H9 (cell line): ENCODE data around the gene SCGB1D1. TPM values are rescaled to one million over a fixed set of nuclear protein-coding genes. Genes with fewer than 3 reads are reported as not detected.

ENCODE experiments used
- DNase-seq: peaks from one replicate; pipeline ENCODE4 v3.0.0-alpha.2; 2017
- H2AFZ ChIP-seq: one replicate; pipeline ENCODE4 v1.6.1; 2013; ENCODE audit warnings: mild to moderate bottlenecking, low read length, control low read depth, moderate library complexity
- H2AK5ac ChIP-seq: 2 replicates; pipeline ENCODE4 v1.6.1; 2013; ENCODE audit warnings: low read length, control low read depth, mixed read lengths; ENCODE audit not compliant: insufficient read length
- H2BK120ac ChIP-seq: one replicate; pipeline ENCODE4 v1.6.1; 2013; ENCODE audit warnings: low read depth, mild to moderate bottlenecking, low read length, control low read depth, inconsistent platforms; ENCODE audit not compliant: poor library complexity, severe bottlenecking
- H2BK12ac ChIP-seq: 2 replicates; pipeline ENCODE4 v1.6.1; 2013; ENCODE audit warnings: low read length, control low read depth, mixed read lengths, low read depth; ENCODE audit not compliant: insufficient read length
- H2BK15ac ChIP-seq: 2 replicates; pipeline ENCODE4 v1.6.1; 2013; ENCODE audit warnings: low read depth, low read length, control low read depth
- H2BK20ac ChIP-seq: one replicate; pipeline ENCODE4 v1.6.1; 2013; ENCODE audit warnings: low read depth, mild to moderate bottlenecking, low read length, control low read depth, inconsistent platforms; ENCODE audit not compliant: poor library complexity, severe bottlenecking
- H2BK5ac ChIP-seq: 2 replicates; pipeline ENCODE4 v1.6.1; 2013; ENCODE audit warnings: low read length, control low read depth, mixed read lengths; ENCODE audit not compliant: insufficient read length
- H3K14ac ChIP-seq: 2 replicates; pipeline ENCODE4 v1.6.1; 2013; ENCODE audit warnings: low read length, control low read depth; ENCODE audit not compliant: insufficient read depth
- H3K18ac ChIP-seq: 2 replicates; pipeline ENCODE4 v1.6.1; 2013; ENCODE audit warnings: low read depth, mild to moderate bottlenecking, mixed read lengths, low read length, control low read depth; ENCODE audit not compliant: insufficient read length
- H3K23ac ChIP-seq: 2 replicates; pipeline ENCODE4 v1.6.1; 2013; ENCODE audit warnings: low read length, control low read depth, mixed read lengths, low read depth; ENCODE audit not compliant: insufficient read length
- H3K23me2 ChIP-seq: 2 replicates; pipeline ENCODE4 v1.6.1; 2013; ENCODE audit warnings: low read depth, mild to moderate bottlenecking, mixed read lengths, low read length, control low read depth; ENCODE audit not compliant: insufficient read length, poor library complexity, severe bottlenecking
- H3K27ac ChIP-seq: 2 replicates; pipeline ENCODE4 v1.5.1; 2013; ENCODE audit warnings: low read length, control low read depth, mixed read lengths, low read depth; ENCODE audit not compliant: insufficient read length
- H3K27me3 ChIP-seq: 2 replicates; pipeline ENCODE4 v1.6.1; 2013; ENCODE audit warnings: low read length, control low read depth, inconsistent platforms; ENCODE audit not compliant: insufficient read depth
- H3K4ac ChIP-seq: 2 replicates; pipeline ENCODE4 v1.6.1; 2013; ENCODE audit warnings: low read depth, mild to moderate bottlenecking, control low read depth, inconsistent platforms, low read length, moderate library complexity
- H3K4me1 ChIP-seq: 2 replicates; pipeline ENCODE4 v1.6.1; 2013; ENCODE audit warnings: low read length, control low read depth, inconsistent platforms; ENCODE audit not compliant: insufficient read depth
- H3K4me2 ChIP-seq: 2 replicates; pipeline ENCODE4 v1.6.1; 2013; ENCODE audit warnings: low read length, control low read depth, mixed read lengths; ENCODE audit not compliant: insufficient read length, insufficient read depth
- H3K56ac ChIP-seq: 2 replicates; pipeline ENCODE4 v1.6.1; 2013; ENCODE audit warnings: low read depth, mild to moderate bottlenecking, mixed read lengths, low read length, control low read depth; ENCODE audit not compliant: insufficient read length
- H3K79me1 ChIP-seq: 2 replicates; pipeline ENCODE4 v1.6.1; 2013; ENCODE audit warnings: low read depth, mild to moderate bottlenecking, moderate library complexity, low read length, control low read depth, inconsistent platforms; ENCODE audit not compliant: insufficient read depth, poor library complexity, severe bottlenecking
- H3K79me2 ChIP-seq: 2 replicates; pipeline ENCODE4 v1.6.1; 2013; ENCODE audit warnings: low read length, control low read depth, inconsistent platforms; ENCODE audit not compliant: insufficient read depth
- H3K9ac ChIP-seq: 2 replicates; pipeline ENCODE4 v1.6.1; 2013; ENCODE audit warnings: low read length, control low read depth, mixed read lengths; ENCODE audit not compliant: insufficient read length; ENCODE audit errors: extremely low read depth
- H3K9me3 ChIP-seq: one replicate; pipeline ENCODE4 v1.6.1; 2013; ENCODE audit warnings: low read depth, low read length, inconsistent platforms; ENCODE audit not compliant: control insufficient read depth
- H3T11ph ChIP-seq: one replicate; pipeline ENCODE4 v1.6.1; 2013; ENCODE audit warnings: mild to moderate bottlenecking, low read length, control low read depth, inconsistent platforms
- H4K20me1 ChIP-seq: one replicate; pipeline ENCODE4 v1.6.1; 2013; ENCODE audit not compliant: control insufficient read depth, insufficient read length, insufficient read depth
- H4K5ac ChIP-seq: 2 replicates; pipeline ENCODE4 v1.6.1; 2013; ENCODE audit warnings: low read depth, mild to moderate bottlenecking, mixed read lengths, low read length, control low read depth; ENCODE audit not compliant: insufficient read length
- H4K8ac ChIP-seq: replicated peaks from 2 replicates; pipeline ENCODE4 v1.6.1; 2013; ENCODE audit warnings: low read length, control low read depth, mixed read lengths, low read depth; ENCODE audit not compliant: insufficient read length
- H4K91ac ChIP-seq: 2 replicates; pipeline ENCODE4 v1.6.1; 2013; ENCODE audit warnings: low read depth, mild to moderate bottlenecking, moderate library complexity, mixed read lengths, low read length, control low read depth; ENCODE audit not compliant: insufficient read length
- H3K27ac Mint-ChIP-seq, 3 experiments: 2 replicates in 2 of 3; 3 replicates in 1 of 3; pipeline ENCODE4 v1.8.0; 2020 to 2021; ENCODE audit warnings: mixed read lengths in 3 of 3, mild to moderate bottlenecking in 1 of 3, moderate library complexity in 1 of 3
- H3K27me3 Mint-ChIP-seq: 2 replicates; pipeline ENCODE4 v1.8.0; 2021; ENCODE audit warnings: low read depth, mild to moderate bottlenecking, moderate library complexity, mixed read lengths
- H3K36me3 Mint-ChIP-seq, 3 experiments: 2 replicates in 2 of 3; 3 replicates in 1 of 3; pipeline ENCODE4 v1.8.0; 2020 to 2021; ENCODE audit warnings: low read depth in 3 of 3, mixed read lengths in 3 of 3; ENCODE audit not compliant: insufficient read depth in 1 of 3
- H3K4me1 Mint-ChIP-seq, 2 experiments: 2 replicates each; pipeline ENCODE4 v1.8.0; 2020; ENCODE audit warnings: mixed read lengths in 2 of 2
- H3K4me3 Mint-ChIP-seq, 2 experiments: 2 replicates in 1 of 2; 3 replicates in 1 of 2; pipeline ENCODE4 v1.8.0; 2020 to 2021; ENCODE audit warnings: mild to moderate bottlenecking in 2 of 2, mixed read lengths in 2 of 2, moderate library complexity in 1 of 2
- H3K9me3 Mint-ChIP-seq, 2 experiments: 2 replicates in 1 of 2; 3 replicates in 1 of 2; pipeline ENCODE4 v1.8.0; 2020; ENCODE audit warnings: mild to moderate bottlenecking in 2 of 2, mixed read lengths in 2 of 2, moderate library complexity in 1 of 2
- CTCF ChIP-seq: fragments of 200-600 bp; sonication (generic); conservative IDR thresholded peaks from 3 replicates; pipeline ENCODE4 v1.8.0; 2021; ENCODE audit warnings: antibody characterized with exemption, mild to moderate bottlenecking
- WGBS: extraction: QIAGEN DNeasy Blood & Tissue Kit; methylation state at CpG from one replicate; pipeline ENCODE4 v1.1.7; 2013; ENCODE audit warnings: missing lambda C conversion rate, low lambda C conversion rate, mixed read lengths; ENCODE audit not compliant: insufficient read length; ENCODE audit errors: extremely low coverage; 5-methylcytosine and 5-hydroxymethylcytosine counted together
- total RNA-seq: library from RNA; stranded (reverse); gene quantifications from 2 replicates; pipeline ENCODE4 v1.2.1, GENCODE V29; 2021

SCGB1D1 gene
- total RNA-seq, 1 experiment from 2014 or later, result not detected

DNA sequence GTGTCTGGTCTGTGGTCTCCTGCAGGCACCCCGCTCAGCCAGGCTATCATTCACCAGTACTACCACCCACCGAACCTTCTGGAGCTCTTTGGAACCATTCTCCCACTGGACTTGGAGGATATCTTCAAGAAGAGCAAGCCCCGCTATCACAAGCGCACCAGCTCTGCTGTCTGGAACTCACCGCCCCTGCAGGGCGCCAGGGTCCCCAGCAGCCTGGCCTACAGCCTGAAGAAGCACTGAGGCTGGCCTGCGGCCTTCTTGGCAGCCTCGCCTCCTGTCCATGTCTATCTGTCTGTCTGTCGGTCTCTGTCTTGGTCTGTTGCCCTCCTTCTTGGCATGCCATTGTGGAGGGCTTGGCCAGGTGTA, 38.3 kb upstream of the SCGB1D1 start:
- Histone ChIP-seq H3K4me1 (no peaks in the 10 kb centered on the region), H4K91ac (no peak overlapping the region), H4K5ac (no peak overlapping the region), H2BK5ac (no peak overlapping the region), H3K79me2 (no peaks in the 10 kb centered on the region), H3K23me2 (no peaks in the 10 kb centered on the region), H3K9me3 (no peaks in the 10 kb centered on the region), H4K8ac (no peak overlapping the region), H3K56ac (no peak overlapping the region), H3K9ac (no peak overlapping the region), H2AFZ (no peak overlapping the region), H3K27ac (no peak overlapping the region), H4K20me1 (no peaks in the 10 kb centered on the region), H2BK120ac (no peak overlapping the region), H3K14ac (no peak overlapping the region), H3K23ac (no peak overlapping the region), H2BK20ac (no peak overlapping the region), H3K18ac (no peak overlapping the region), H3K79me1 (no peaks in the 10 kb centered on the region), H3K4me2 (no peak overlapping the region), H3K27me3 (no peaks in the 10 kb centered on the region), H2AK5ac (no peak overlapping the region), H3T11ph (no peak overlapping the region), H2BK12ac (no peak overlapping the region), H2BK15ac (no peak overlapping the region), H3K4ac (no peak overlapping the region)
- TF ChIP-seq CTCF, result no peak
- Mint-ChIP-seq H3K9me3 (no peaks in the 10 kb centered on the region; a peak in 1 of 5 replicates), H3K36me3 (peaks cover 49 to 69% (median 66%) of the 10 kb centered on the region in 3 experiments), H3K4me1 (no peaks in the 10 kb centered on the region), H3K27me3 (no peaks in the 10 kb centered on the region), H3K4me3 (no peak overlapping the region), H3K27ac (no peak overlapping the region)
- no CpG with 5 or more reads among the region's 9 CpGs for WGBS
- DNase-seq, result no peak
